GM15510 (cell line): ENCODE results near the gene ARHGAP40.

ENCODE experiments used
- POLR2A ChIP-seq: IDR thresholded peaks from 3 replicates; pipeline ENCODE4 v1.6.1; 2011; ENCODE audit warnings: borderline replicate concordance; ENCODE audit not compliant: insufficient read length; ENCODE audit errors: extremely low read depth

Gene ARHGAP40

GRCh38 chr20:38700141-38700540, 98.5 kb downstream of the ARHGAP40 start:
- TF ChIP-seq POLR2A: no peak
